Vagina (tissue), 2 donors: ENCODE measurements around the gene NUB1. TPM values are rescaled to one million over a fixed set of nuclear protein-coding genes. Genes with fewer than 3 reads are reported as not detected.

Source experiments
- DNase-seq, 2 donors: peaks; one replicate each; pipeline ENCODE4 v3.0.0-alpha.2; 2017; ENCODE audit errors: extremely low spot score in 2 of 2
- H3K27ac ChIP-seq: fragments of 200-600 bp; sonication (generic); one replicate; pipeline ENCODE4 v1.5.1; 2019
- H3K27me3 ChIP-seq: fragments of 200-600 bp; sonication (generic); one replicate; pipeline ENCODE4 v1.5.1; 2019
- H3K36me3 ChIP-seq, 2 donors: fragments of 200-600 bp; sonication (generic); one replicate each; pipeline ENCODE4 v1.5.1; 2017 to 2019
- H3K4me1 ChIP-seq: fragments of 200-600 bp; sonication (generic); one replicate; pipeline ENCODE4 v1.5.1; 2019
- H3K4me3 ChIP-seq, 2 donors: fragments of 200-600 bp; sonication (generic); 1 replicate in 1 of 2; 2 replicates in 1 of 2; pipeline ENCODE4 v1.5.1; 2016 to 2019
- H3K9me3 ChIP-seq: fragments of 200-600 bp; sonication (generic); one replicate; pipeline ENCODE4 v1.5.1; 2019
- POLR2A ChIP-seq, 2 donors: fragments of 450-650 bp; IDR thresholded peaks; one replicate each; pipeline ENCODE4 v1.6.1; 2017; ENCODE audit warnings: antibody characterized with exemption in 2 of 2, mild to moderate bottlenecking in 2 of 2, moderate library complexity in 2 of 2
- POLR2AphosphoS5 ChIP-seq, 2 donors: sonication (generic); formaldehyde crosslinking; IDR thresholded peaks; one replicate each; pipeline ENCODE4 v1.9.0; 2017; ENCODE audit warnings: antibody characterized with exemption in 2 of 2, mild to moderate bottlenecking in 2 of 2, low read depth in 1 of 2; ENCODE audit not compliant: insufficient read depth in 1 of 2
- intact Hi-C: fragments of 100-400 bp; cut with DNase I; formaldehyde crosslinking; loops from one replicate; pipeline ENCODE4 v1.15.1; 2023
- total RNA-seq: library from RNA; depleted of rRNA; stranded (reverse); fragments of >200 nt; gene quantifications from one replicate; pipeline ENCODE4 v1.2.3, GENCODE V29; 2016
- TF ChIP-seq, protein P1 (sequence below), 3 experiments: fragments of 450-650 bp in 2 of 3; fragments of 200-600 bp in 1 of 3; sonication (generic) in 1 of 3; IDR thresholded peaks; one replicate each; pipeline ENCODE4 v1.5.1; 2017 to 2019; ENCODE audit warnings: antibody characterized with exemption in 3 of 3, mild to moderate bottlenecking in 2 of 3, moderate library complexity in 2 of 3

The NUB1 gene
- total RNA-seq, 1 donor from 2014 or later: 46.2 TPM

DNA sequence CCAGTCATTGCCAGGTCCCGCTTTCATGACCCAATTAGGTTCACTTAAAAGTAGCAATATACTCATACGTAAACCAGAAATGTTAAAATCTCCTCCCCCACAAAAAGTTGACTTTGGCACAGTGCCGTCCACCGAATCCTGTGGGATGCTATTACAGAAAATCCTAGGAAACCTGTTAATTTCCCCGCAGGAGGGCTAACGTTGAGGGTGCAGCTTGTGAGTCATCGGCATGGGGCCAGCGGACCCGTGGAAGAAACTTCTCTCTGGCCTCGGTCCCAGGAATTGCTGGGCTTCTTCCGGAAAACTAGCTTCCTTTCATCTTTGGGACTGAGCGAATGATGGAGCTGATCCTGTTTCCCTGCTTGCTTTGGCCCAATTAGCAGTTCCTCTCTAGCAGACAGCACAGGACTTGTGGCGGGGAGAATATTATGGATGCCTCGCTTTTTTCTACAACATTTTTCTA is 84.9 kb downstream of the NUB1 start:
- Histone ChIP-seq H3K4me3 (no peak overlapping the region), H3K27ac (peak overlapping the region; percentile 85), H3K9me3 (no peaks in the 10 kb centered on the region), H3K36me3 (no peaks in the 10 kb centered on the region), H3K27me3 (no peaks in the 10 kb centered on the region), H3K4me1 (peaks cover 55% of the 10 kb centered on the region)
- intact Hi-C loops: no loop called here
- TF ChIP-seq POLR2A (IDR thresholded peaks at IDR 0.05) (no peak), POLR2AphosphoS5 (IDR thresholded peaks at IDR 0.05; ENCODE audit: insufficient read depth in 1 of 2, low read depth in 1 of 2) (peak; percentile 23 to 47)
- DNase-seq: no peak

DNA sequence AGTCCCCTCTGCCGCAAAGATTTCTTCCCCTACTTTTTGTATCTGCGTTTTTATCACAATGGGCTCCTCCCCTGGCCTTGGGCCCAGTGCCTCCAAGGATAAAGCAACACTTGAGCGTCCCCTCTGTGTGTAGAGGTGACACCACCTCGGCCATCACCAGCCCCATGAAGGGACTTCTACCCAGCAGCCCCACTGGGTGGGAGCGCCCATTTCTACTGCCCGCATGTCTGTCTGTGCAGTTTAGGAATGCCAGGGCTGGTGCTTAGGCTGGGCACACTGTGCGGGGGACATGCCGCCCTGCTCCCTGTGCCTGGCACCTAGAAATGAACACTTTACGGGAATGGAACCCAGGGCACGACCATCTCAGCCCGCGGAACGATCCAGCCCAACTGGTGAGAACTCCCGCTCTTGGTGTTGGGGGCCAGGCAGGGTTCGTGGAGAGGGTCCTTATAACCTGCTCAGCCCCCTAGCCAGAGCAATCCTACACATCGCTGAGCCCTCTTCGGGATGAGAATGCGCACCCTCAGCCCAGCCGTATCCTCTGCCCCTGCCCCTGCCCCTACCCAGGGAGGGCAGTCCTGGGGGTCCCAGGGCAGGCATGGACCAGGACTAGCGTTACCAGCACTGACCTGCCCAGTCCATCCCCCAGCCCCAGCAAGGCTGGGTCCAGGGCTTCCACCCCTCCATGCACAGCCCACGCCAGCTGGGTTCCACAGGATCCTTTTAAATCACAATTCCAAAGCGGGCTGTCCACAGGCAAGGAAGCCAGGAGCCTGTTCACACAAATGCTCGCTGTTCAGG is 85.5 kb downstream of the NUB1 start:
- Histone ChIP-seq H3K27me3 (no peaks in the 10 kb centered on the region), H3K4me3 (no peak overlapping the region), H3K9me3 (no peaks in the 10 kb centered on the region), H3K36me3 (no peaks in the 10 kb centered on the region), H3K27ac (peak overlapping the region; percentile 85), H3K4me1 (peaks cover 55% of the 10 kb centered on the region)
- no peak for DNase-seq
- no peak for TF ChIP-seq POLR2AphosphoS5 (IDR thresholded peaks at IDR 0.05; ENCODE audit: insufficient read depth in 1 of 2, low read depth in 1 of 2)
- no peak for TF ChIP-seq POLR2A (IDR thresholded peaks at IDR 0.05)
- TF ChIP-seq, protein P1, sequence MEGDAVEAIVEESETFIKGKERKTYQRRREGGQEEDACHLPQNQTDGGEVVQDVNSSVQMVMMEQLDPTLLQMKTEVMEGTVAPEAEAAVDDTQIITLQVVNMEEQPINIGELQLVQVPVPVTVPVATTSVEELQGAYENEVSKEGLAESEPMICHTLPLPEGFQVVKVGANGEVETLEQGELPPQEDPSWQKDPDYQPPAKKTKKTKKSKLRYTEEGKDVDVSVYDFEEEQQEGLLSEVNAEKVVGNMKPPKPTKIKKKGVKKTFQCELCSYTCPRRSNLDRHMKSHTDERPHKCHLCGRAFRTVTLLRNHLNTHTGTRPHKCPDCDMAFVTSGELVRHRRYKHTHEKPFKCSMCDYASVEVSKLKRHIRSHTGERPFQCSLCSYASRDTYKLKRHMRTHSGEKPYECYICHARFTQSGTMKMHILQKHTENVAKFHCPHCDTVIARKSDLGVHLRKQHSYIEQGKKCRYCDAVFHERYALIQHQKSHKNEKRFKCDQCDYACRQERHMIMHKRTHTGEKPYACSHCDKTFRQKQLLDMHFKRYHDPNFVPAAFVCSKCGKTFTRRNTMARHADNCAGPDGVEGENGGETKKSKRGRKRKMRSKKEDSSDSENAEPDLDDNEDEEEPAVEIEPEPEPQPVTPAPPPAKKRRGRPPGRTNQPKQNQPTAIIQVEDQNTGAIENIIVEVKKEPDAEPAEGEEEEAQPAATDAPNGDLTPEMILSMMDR (IDR thresholded peaks at IDR 0.05): no peak
- intact Hi-C loops: no loop called here

DNA sequence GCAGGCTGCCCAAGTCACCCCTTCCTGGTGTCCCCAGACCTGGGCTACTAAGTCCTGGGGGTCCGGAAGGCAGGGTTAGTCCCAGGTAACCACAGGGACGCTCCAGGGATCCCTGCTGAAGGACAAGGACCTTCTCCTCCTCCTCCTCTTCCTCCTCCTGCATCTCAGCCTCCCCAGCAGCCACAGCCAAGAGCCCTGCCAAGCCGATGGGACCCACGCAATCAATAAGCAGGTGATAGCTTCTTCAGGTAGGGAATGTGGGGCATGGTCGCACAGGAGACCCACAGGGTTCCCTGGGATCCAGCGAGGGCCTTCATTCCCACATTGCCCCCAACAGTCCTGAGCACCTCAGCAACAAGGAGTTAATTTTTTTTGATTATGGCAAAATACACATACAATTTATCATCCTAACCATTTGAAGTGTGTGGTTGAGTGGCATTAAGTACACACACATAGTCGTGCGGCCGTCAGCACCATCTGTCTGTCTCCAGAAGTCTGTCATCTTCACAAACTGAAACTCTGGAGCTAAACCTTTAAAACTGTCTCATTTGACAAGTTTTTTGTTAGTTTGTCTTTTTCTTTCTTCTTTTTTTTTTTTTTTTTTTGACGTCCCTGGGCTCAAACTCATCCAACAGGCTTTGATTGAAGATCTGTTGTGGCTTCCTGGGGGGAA is 86.2 kb downstream of the NUB1 start:
- Histone ChIP-seq H3K27ac (peak overlapping the region; percentile 85), H3K9me3 (no peaks in the 10 kb centered on the region), H3K36me3 (no peaks in the 10 kb centered on the region), H3K4me1 (peaks cover 55% of the 10 kb centered on the region), H3K27me3 (no peaks in the 10 kb centered on the region), H3K4me3 (no peak overlapping the region)
- intact Hi-C loops: no loop called here
- DNase-seq: no peak
- TF ChIP-seq POLR2AphosphoS5 (IDR thresholded peaks at IDR 0.05; ENCODE audit: insufficient read depth in 1 of 2, low read depth in 1 of 2) (no peak), POLR2A (IDR thresholded peaks at IDR 0.05) (no peak)
- TF ChIP-seq, protein P1 (IDR thresholded peaks at IDR 0.05): no peak

Other genes with a start within 250 kb of the NUB1 start
- gene GBX1, start 174.1 kb upstream of the NUB1 start, total RNA-seq: not detected
- not detected for gene ASB10, start 154.6 kb upstream of the NUB1 start, total RNA-seq
- gene H2BK1, start 131.3 kb upstream of the NUB1 start, total RNA-seq: not detected
- gene ABCF2, start 114.6 kb upstream of the NUB1 start, total RNA-seq: 25.3 TPM
- 28.0 TPM for gene CHPF2, start 109.3 kb upstream of the NUB1 start, total RNA-seq
- gene SMARCD3, start 93.1 kb upstream of the NUB1 start, total RNA-seq: 39.8 TPM
- gene WDR86, start 68.2 kb downstream of the NUB1 start, total RNA-seq: 19.4 TPM
- gene CRYGN, start 98.3 kb downstream of the NUB1 start, total RNA-seq: not detected
- 74.2 TPM for gene RHEB, start 178.1 kb downstream of the NUB1 start, total RNA-seq